RKO (cell line): ENCODE results near the gene OPRM1.
A peak's percentile ranks its signal among the peaks of the same experiment; 100 is the strongest.
"Not testable (repeated sequence)": the region's sequence is repeated elsewhere in the genome, so short reads cannot be mapped to it uniquely, and the experiment has no call there.

Experiments used
- DNase-seq: peaks from one replicate; pipeline ENCODE4 v3.0.0-alpha.2; 2016; ENCODE audit warnings: low spot score

The OPRM1 gene

GRCh38 chr6:154039231-154039842 lies at the start of gene OPRM1:
Gene OPRM1, plus strand, starts transcription at chr6:154039240. Its CDS starts 305 bp downstream, at chr6:154039545.
- no peak for DNase-seq

DNA sequence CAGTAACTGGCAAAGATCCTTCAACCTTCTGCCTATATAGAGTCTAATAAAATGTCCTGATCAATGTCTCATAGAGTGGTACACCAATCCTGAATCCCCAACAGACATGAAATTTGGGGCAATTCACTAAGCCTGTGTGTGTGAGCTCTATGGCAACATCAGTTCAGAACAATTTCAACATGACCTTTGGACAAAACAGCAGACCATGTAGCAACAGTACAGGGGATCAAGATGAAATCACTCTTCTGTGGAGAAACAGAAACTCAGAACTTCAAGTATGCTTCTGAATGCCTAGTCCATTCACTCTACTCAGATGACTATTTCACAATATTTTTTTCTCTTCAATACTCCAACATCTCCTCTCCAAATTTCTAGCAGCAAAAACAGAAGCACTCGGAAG lies 49.1 kb upstream of the OPRM1 start:
- DNase-seq, result no peak

- DNase-seq, result no peak
Measured at GRCh38 chr6:153994004-153994403, 45.0 kb upstream of the OPRM1 start.

- DNase-seq, result no peak
Measured at GRCh38 chr6:153994811-153995210, 44.2 kb upstream of the OPRM1 start.

DNA sequence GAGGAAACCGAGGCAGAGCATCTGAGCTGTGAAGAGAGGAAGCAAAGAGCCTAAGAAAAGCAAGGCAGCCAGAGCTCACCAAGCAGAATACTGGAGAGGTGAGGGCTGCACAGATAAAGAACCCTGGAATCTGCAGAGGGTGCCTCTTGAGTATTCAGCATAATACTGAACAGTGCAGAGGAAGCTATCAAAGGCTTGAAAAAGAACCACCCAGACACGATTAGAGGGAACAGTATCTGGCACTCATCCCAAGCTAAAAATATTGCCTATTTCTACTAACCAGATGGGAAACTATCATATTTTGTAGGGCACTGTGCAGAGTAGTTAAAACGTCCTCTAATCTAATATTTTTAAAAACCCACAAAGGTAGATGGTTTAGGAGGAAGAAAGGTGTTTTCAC lies 41.8 kb upstream of the OPRM1 start:
- no peak for DNase-seq

DNA sequence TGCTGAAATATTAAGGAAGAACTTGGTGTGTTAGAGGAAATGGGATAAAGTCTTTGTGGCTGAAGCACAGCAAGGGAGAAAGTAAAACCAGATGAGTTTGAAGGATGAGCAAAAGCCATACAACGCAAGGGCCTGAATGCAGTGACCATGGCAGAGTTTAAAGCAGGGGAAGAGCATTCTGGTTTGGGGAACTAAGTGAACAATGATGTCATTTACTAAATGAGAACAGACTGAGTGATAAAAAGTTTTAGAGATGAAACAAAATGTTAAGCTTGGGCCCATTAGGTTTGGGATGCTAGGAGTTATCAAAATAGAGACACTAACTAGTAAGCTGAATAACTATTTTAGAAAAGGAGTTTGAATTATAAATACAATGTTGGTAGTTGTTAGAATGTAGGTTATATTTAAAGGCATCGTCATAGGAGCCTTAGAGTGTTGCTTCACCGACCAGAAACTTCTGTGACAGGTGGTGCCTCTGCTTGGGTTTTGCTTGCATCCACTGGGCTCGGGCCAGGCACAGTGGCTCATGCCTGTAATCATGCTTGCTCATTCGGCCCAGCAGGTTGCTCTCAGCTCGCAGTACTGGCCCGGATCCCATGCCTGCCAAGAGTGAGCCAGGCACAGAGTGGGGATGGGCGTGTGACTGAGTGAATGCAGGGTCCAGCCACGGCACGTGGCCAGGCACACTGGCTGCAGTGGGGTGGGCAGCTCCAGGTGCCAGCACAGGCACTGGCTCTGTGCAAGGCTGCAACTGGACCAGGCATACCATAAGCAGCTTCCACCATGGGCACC lies 37.4 kb upstream of the OPRM1 start:
- no peak for DNase-seq

- no peak for DNase-seq
Measured at GRCh38 chr6:154002894-154003293, 36.1 kb upstream of the OPRM1 start.

DNA sequence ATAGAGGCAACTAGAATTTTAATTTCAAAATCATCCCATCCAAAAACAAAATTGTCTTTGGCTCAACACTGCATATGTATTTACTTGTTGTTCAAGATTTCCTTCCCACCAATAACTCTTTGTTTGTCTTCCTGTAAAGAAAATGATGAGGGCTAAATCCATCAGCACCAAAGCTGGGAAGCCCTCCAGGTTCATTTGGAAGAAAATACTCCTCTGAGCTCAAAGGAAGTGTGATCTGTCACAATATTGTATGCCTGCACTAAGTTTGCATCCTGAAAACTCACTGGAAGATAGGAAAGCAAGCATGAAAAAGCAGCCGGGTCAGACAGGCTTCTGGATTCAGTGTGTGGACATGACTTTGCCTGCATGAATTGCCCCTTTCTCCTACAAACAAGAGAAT lies 28.7 kb upstream of the OPRM1 start:
- DNase-seq, result no peak

- DNase-seq, result no peak
Measured at GRCh38 chr6:154012852-154013251, 26.2 kb upstream of the OPRM1 start.

DNA sequence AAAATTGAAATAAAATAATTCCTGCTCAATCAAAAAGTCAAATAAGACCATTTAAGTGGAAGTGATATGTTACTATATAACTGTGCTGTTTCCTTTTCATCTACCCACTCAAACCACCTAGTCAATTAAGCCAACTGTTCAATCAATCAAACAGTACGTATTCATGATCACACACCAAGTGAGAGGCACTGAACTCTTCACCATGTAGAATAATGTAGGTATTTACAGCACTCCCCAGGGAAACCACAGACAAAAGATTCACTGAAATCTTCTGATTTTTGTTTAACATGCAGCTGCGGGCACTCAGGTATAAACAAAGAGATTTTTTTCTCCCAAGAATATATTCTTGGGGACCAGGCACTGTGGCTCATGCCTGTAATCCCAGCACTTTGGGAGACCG lies 21.3 kb upstream of the OPRM1 start:
- no peak for DNase-seq

GRCh38 chr6:154030646-154031045 lies 8.4 kb upstream of the OPRM1 start:
- no peak for DNase-seq

DNA sequence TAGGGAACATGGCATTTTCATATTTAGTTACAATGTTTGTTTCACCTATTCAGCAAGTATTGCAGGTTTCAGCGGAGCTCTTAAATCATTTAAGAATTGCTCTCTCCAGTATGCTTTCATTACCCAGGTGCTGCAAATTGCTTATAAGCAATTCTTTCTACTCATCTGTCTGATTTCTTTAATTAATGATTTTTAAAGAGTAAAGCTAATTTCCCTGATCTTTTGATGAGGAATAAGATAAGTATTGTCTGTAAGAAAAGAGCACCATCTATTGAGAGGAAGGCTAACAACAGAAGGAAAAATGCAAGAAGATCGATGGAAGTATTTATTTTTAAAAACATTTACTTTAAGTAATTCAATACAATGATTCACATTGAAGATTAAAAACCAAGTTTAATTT lies 2.0 kb downstream of the OPRM1 start:
- DNase-seq, result no peak

GRCh38 chr6:154053141-154053540 lies 14.1 kb downstream of the OPRM1 start:
- no peak for DNase-seq

DNA sequence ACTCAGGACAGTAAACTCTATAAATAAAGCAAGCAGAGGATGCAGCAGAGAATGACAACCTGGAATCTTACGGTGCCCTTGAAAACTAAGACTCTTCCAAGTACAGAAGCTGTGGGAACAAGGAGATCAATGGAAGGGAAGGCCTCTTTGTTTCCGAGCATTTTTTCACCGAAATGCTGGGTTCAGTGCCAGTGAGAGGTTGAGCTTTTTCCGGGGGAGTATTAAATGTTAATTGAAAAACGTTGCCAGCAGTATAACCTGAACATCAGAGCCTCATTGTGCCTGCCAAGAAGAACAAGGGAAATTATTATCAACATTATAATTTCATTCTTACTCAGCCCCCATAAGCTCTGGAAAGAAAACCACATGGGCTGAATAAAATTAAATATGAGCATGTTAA lies 17.5 kb downstream of the OPRM1 start:
- no peak for DNase-seq

DNA sequence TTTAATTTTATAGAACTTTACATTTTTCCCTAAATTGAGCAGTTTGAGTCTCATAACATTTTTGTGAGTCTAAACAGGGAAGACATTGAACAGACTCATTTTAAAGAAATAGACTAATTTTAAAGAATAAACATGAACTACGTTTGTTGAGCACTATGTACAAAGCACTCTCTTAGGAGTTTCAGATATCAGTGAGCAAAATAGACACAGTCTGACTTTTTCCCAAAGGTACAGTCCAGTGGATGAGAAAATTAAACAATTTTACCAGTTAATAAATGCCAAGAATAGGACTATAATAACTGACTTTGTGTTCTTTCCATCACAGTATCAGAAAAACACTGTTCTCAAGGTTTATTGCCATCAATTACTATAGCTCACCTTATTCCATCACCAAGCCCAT lies 18.1 kb downstream of the OPRM1 start:
- DNase-seq, result no peak

DNA sequence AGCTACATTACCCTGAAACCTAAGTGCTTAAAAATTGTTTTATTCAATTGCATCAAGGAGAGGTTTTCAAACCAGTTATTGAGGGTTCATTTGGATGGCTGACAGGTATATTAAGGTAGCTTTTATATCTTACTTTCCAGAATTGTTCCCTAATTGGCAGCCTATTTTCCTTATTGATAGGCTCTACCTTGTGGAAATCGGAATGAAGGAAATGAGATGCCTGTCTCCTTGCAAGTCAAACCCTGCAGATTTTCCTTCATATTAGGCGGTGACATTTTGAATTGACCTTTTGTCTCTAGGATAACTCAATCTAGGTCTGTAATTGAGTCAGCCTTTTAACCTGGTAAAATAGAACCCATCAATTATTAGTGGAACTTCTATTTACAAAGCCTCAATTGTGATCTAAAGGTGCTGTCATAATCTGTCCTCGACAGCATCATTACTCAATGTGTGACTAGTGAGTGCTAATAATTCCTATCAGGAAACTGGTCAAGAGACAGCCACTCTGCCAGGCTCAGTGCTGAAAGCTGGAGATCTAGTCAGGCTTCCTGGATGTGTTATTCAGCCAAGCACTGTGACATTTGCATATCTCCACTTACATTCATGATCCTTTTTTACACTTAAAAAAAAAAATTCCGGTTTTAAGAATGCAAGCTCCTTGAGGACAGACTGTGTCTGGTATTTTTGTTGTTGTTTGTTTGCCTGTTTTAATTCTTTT lies 20.1 kb downstream of the OPRM1 start:
- no peak for DNase-seq

- no peak for DNase-seq
Measured at GRCh38 chr6:154060076-154060475, 21.0 kb downstream of the OPRM1 start.

DNA sequence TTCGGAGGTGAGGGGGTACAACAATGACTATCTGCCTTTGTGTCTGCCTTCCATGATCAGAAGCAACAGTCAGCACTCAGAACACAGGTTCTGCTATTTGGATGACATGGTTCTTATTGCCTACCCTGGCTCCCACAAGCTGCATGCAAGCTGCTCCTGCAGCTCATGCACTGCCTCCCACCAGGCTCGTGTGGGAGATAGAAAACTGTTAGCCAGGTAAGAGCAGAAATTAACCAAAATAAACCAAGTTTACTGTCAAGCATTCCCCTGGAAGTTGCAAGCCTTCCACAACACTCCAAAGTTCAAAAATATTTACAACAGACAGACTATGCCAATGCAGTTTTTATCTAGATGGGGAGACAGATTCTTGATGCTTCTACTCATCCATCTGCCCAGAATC lies 31.0 kb downstream of the OPRM1 start:
- no peak for DNase-seq

- peak; percentile 8 for DNase-seq
Measured at GRCh38 chr6:154070657-154071056, 31.6 kb downstream of the OPRM1 start.

DNA sequence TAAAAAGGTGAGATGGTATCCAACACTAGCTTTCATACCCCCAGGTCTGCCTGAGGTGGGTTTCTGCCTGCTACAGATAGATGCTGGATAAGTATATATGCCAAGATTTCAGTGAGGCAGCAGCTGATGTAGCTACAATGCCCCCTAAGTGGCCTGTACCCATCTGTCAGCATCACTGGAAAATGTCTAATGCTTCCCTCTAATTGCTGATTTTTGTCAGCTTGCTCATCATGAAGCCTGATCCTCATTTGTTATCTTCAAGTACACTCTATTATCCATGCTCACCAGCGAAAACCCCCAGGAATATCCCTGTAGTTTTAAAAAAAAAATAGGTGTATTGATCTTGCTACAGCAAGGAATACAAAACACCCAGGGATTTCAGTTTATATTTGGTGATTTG lies 32.2 kb downstream of the OPRM1 start:
- no peak for DNase-seq

- DNase-seq, result no peak
Measured at GRCh38 chr6:154071711-154072110, 32.7 kb downstream of the OPRM1 start.

GRCh38 chr6:154078596-154078995 lies 39.6 kb downstream of the OPRM1 start:
- DNase-seq, result not testable (repeated sequence)
